ENCODE data around the gene DPP7.

The DPP7 gene

GRCh38 chr9:137110911-137111787 is 3.4 kb downstream of the DPP7 start:
- DNase-seq = no peak

DNA sequence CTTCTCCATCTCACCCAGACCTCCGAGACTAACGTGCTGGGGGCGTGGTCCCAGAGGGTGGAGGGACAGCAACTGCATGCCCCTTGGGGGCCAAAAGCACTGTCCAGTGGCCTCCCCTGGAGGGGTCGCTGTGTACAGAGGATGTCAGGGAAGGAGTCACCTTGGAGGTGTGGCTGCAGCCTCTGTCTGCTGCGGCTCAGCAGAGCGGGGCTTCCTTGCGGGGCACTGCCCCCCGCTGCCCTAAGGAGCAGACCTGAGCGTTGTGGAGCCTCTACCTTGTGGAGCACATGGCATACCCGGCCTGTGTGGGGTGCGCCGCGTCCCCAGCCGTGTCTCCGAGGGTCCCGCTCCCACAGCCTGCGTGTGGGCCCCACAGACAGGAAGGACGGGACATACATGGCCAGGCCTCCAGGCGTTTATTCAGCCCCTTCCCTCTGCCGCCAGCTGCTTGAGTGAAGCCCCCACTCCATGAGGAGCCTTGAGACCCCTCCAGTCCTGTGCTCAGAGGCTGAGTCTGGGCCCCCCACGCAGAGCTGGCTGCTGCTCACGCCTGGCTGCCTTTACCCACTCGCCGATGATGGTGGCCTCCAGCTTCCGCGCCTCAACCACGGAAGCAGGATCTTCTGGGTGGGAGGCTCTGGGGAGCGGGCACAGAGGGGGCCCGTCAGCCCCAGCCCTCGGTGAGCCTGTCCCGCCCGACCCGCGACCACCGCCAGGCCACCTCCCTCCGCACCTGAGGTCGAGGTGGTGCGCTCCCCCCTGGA is 4.2 kb downstream of the DPP7 start:
- no peak for DNase-seq

DNA sequence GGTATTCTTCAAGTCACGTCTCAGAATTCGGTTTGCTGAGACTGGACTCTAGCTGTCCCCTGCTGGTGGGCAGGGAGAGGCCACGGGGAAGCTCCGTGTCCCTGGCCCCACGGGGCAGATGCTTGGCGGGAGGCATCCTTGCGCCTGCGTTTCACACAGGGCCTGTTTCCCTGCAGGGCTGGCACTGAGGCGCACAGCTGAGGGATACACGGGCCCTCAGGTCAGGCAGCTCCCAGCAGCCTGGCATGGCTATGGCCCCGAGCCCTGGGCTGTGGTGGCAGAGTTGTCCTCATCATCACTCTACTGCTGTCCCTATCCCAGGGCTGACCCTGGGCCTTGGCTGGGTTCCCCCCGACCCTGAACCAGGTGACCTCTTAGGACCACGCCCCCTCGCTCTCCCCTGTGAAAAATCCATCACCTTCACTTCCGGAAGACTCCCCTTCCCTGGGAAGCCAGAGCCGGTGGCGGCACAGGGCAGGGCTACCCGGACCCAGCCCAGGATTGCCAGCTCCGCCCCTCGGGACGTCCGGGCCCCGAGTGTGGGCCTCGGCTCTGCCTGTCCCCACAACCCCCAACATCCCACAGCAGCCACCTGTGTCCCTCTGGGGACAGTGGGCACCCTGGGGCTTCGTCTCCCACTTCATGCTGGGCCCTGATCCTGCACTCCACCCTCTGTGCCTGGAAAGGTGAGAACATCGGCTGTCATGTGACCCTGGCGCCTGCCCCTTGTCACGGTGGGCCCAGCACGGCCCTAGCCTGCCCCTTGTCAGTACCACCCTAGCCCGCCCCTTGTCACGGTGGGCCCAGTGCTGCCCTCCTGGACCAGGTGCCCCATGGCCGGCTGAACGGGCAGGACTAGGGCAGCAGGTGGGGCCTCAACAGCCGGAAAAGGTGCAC is 5.0 kb downstream of the DPP7 start:
- no peak for DNase-seq

- no peak for DNase-seq
Measured at GRCh38 chr9:137108608-137109249, 5.8 kb downstream of the DPP7 start.

- no peak for DNase-seq
Measured at GRCh38 chr9:137107982-137108381, 6.6 kb downstream of the DPP7 start.

GRCh38 chr9:137107312-137107921 is 7.1 kb downstream of the DPP7 start:
- DNase-seq = no peak

DNA sequence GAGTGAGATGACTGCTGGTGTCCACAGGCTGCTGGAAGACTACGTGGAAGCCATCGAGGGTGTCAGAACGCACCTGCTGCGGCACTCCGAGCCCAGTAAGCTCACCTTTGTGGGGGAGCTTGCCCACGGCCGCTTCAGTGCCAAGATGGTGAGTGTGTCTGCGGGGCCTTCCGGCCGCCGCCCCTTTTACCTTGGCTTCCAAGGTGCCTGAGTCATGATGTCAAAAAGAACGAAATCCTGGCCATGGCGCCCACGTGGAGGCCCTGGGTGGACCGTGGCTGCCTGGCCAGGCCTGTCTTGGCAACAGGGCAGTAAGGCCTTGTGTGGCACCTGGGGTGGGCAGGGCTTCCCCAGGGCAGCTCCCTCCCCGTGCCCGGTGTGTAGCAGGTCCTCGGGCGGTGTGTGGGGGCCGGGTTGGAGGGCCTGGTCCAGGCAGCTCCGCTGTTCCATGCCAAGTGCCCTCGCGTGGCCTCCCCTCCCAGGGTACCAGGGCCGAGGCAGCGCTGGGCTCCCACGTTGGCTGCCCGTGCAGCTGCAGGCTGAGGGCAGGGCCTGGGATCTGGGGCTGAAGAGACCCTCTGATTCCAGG is 7.8 kb downstream of the DPP7 start:
- no peak for DNase-seq

GRCh38 chr9:137105814-137106661 is 8.5 kb downstream of the DPP7 start:
- no peak for DNase-seq

DNA sequence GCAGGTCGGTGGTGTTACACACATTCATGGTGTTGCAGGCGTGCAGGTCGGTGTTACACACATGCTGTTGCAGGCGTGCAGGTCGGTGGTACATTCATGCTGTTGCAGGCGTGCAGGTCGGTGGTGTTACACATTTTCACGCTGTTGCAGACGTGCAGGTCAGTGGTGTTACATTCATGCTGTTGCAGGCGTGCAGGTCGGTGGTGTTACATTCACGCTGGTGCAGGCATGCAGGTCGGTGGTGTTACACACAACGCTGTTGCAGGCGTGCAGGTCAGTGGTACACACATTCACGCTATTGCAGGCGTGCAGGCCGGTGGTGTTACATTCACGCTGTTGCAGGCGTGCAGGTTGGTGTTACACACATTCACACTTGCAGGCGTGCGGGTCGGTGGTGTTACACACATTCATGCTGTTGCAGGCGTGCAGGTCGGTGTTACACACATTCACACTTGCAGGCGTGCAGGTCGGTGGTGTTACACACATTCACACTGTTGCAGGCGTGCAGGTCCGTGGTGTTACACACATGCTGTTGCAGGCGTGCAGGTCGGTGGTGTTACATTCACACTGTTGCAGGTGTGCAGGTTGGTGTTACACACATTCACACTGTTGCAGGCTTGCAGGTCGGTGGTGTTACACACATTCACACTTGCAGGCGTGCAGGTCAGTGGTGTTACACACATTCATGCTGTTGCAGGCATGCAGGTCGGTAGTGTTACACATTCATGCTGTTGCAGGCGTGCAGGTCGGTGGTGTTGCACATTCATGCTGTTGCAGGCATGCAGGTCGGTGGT is 11.1 kb downstream of the DPP7 start:
- DNase-seq = no peak

GRCh38 chr9:137099231-137099630 is 15.3 kb downstream of the DPP7 start:
- no peak for DNase-seq

DNA sequence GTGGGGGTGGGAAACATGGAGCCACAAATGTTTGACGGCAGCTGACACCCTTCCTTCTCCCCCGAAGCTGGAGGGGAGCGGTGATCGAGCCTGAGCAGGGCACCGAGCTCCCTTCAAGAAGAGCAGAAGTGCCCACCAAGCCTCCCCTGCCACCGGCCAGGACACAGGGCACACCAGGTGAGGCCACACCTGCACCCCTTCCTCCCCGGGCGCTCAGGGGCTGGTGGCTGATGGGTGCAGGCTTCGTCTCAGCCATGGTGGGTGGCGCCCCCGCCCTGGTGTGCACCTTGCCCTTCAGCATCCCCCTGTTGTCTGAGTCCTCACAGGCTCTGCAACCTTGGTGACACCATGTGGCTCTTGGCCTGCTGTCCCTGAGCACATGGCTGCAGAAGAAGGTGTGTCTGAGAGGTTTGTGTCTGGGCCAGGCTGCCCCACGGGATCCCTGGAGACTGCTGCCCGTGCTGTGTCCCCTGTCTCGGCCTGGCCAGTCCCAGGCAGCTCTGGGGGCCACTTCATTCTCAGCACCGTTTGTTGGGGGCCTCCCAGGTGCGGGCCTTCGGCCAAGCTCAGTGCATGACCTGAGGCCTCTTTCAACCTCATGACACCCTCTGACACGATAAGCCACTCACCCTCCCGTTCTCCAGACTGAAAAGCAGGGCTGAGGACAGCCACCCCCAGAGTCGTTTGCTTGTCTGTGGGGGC is 16.6 kb downstream of the DPP7 start:
- DNase-seq = no peak

DNA sequence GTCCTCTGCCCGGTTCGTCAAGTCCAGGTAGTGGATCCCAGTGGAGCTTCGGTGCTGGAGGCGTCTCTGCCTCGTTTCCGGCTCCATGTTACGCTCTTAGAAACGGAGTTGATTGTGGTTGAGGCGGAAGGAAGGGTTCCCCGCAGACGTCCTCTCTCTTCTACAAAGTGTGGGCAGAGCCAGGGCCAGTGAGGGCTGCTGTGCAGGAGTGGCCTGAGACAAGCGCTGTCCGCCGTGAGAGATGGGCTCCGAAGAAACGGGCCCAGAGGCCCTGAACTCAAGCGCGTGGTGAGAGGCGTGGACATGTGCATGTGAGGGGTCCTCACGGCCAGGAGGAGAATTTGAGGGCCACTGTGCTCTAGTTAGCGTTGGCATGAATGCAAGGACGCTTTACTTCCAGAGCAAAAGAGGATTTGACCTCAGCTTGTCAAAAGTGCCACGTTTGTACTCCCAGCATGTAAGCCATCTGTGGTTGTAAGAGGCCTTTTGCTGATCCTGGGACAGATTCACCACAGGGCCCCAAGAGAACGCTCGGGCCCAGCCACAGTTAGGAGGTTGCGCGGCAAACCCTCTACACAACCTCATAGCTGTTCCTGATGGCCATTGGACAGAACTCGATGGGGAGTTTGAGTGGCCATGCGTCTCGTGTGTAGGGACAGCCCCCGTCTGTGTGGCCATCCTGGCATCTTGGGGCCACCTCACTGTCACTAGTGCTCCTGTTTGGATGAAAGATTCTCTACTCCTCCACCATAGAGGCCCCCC is 17.6 kb downstream of the DPP7 start:
- DNase-seq = no peak

- no peak for DNase-seq
Measured at GRCh38 chr9:137095664-137096517, 18.6 kb downstream of the DPP7 start.

- no peak for DNase-seq
Measured at GRCh38 chr9:137089232-137089947, 25.1 kb downstream of the DPP7 start.

- DNase-seq = no peak
Measured at GRCh38 chr9:137088121-137088520, 26.4 kb downstream of the DPP7 start.

DNA sequence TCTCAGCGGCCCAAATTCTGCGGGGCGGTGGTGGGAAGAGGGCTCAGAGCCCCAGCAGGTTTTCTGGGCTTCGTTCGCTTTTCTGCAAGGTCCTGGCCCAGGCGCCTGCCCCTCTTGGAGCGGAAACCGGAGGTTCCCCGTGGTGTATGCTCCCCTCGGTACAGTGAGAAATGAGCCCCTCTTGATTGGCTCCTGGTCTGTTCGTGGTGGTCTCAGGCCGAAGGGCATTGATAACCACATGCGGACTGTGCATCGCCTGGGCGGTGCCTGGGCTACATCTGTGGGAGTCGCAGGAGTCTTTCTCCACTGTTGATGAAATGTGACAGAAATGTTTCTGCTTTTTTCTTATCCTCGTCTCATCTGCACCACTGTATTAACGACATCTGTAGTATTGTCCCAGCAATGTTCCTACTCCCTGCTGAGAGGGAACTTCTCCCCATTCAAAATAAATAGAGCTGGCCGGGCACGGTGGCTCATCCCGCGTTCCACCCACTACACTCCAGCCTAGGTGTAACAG is 27.1 kb downstream of the DPP7 start:
- no peak for DNase-seq
